ENCODE results near the gene PDCL2.
"Not testable (repeated sequence)": the region's sequence is repeated elsewhere in the genome, so short reads cannot be mapped to it uniquely, and the experiment has no call there.

PDCL2 gene

GRCh38 chr4:55588160-55588559 lies 3.9 kb downstream of the PDCL2 start:
- no peak for DNase-seq (ENCODE audit: low read depth)

- not testable (repeated sequence) for DNase-seq (ENCODE audit: low read depth)
These were observed 9.3 kb downstream of the PDCL2 start for GRCh38 chr4:55582773-55583172.

GRCh38 chr4:55578341-55579010 lies 13.6 kb downstream of the PDCL2 start:
- no peak for DNase-seq (ENCODE audit: low read depth)

GRCh38 chr4:55575513-55575912 lies 16.5 kb downstream of the PDCL2 start:
- DNase-seq (ENCODE audit: low read depth), result no peak

- DNase-seq (ENCODE audit: low read depth), result no peak
These were observed 17.8 kb downstream of the PDCL2 start for GRCh38 chr4:55574252-55574651.

GRCh38 chr4:55571806-55572205 lies 20.2 kb downstream of the PDCL2 start:
- DNase-seq (ENCODE audit: low read depth), result no peak

GRCh38 chr4:55568905-55569504 lies 23.0 kb downstream of the PDCL2 start:
- no peak for DNase-seq (ENCODE audit: low read depth)

- DNase-seq (ENCODE audit: low read depth), result no peak
These were observed 30.2 kb downstream of the PDCL2 start for GRCh38 chr4:55561889-55562288.

GRCh38 chr4:55560096-55560495 lies 31.9 kb downstream of the PDCL2 start:
- no peak for DNase-seq (ENCODE audit: low read depth)

- DNase-seq (ENCODE audit: low read depth), result peak; percentile 55
These were observed 37.5 kb downstream of the PDCL2 start for GRCh38 chr4:55554453-55555030.

- peak; percentile 42 for DNase-seq (ENCODE audit: low read depth)
These were observed 38.4 kb downstream of the PDCL2 start for GRCh38 chr4:55553441-55554201.

GRCh38 chr4:55551964-55552363 lies 40.1 kb downstream of the PDCL2 start:
- DNase-seq (ENCODE audit: low read depth), result not testable (repeated sequence)

GRCh38 chr4:55549888-55550287 lies 42.2 kb downstream of the PDCL2 start:
- DNase-seq (ENCODE audit: low read depth), result no peak

- DNase-seq (ENCODE audit: low read depth), result no peak
These were observed 44.1 kb downstream of the PDCL2 start for GRCh38 chr4:55547918-55548317.

GRCh38 chr4:55547466-55547770 lies 44.6 kb downstream of the PDCL2 start:
- no peak for DNase-seq (ENCODE audit: low read depth)

- DNase-seq (ENCODE audit: low read depth), result peak; percentile 84
These were observed 45.1 kb downstream of the PDCL2 start, which contains the start of gene CLOCK for GRCh38 chr4:55546756-55547465. Gene CLOCK (minus strand): TSS chr4:55546909. CDS start chr4:55482785, 64,124 bp downstream.

GRCh38 chr4:55546506-55546755 lies 45.6 kb downstream of the PDCL2 start:
- DNase-seq (ENCODE audit: low read depth), result no peak

- DNase-seq (ENCODE audit: low read depth), result peak; percentile 45
These were observed 46.2 kb downstream of the PDCL2 start for GRCh38 chr4:55545641-55546505.

- no peak for DNase-seq (ENCODE audit: low read depth)
These were observed 46.9 kb downstream of the PDCL2 start for GRCh38 chr4:55545151-55545550.

- no peak for DNase-seq (ENCODE audit: low read depth)
These were observed 48.2 kb downstream of the PDCL2 start for GRCh38 chr4:55543858-55544257.

GRCh38 chr4:55540271-55540670 lies 51.8 kb downstream of the PDCL2 start:
- DNase-seq (ENCODE audit: low read depth), result no peak

- DNase-seq (ENCODE audit: low read depth), result no peak
These were observed 52.4 kb downstream of the PDCL2 start for GRCh38 chr4:55539658-55540057.
